ENCODE measurements around the gene CNNM3.

Gene CNNM3

GRCh38 chr2:96828436-96828835, 12.4 kb downstream of the CNNM3 start:
- H3K79me1 ChIP-seq (ENCODE audit: low read length) = peaks cover 3% of the 10 kb centered on the region
- H3K27ac ChIP-seq (ENCODE audit: low read depth, low read length) = no peak overlapping the region
- no peak overlapping the region for H2BK120ac ChIP-seq (ENCODE audit: insufficient read depth, low read length, poor library complexity)
- no peak overlapping the region for H2AFZ ChIP-seq (ENCODE audit: insufficient read depth, low read length, poor library complexity)
- WGBS (ENCODE audit: extremely low coverage, insufficient coverage, insufficient read length) = no CpG with 5 or more reads among the region's 14 CpGs
- H4K8ac ChIP-seq (ENCODE audit: low read depth, low read length) = no peak overlapping the region
- H3K4me1 ChIP-seq (ENCODE audit: control insufficient read depth in 1 of 2, insufficient read depth in 2 of 2, low read length in 2 of 2) = peaks cover 13% of the 10 kb centered on the region in 2 experiments
- no peak overlapping the region for H3K4me2 ChIP-seq (ENCODE audit: low read length)
- no peak overlapping the region for H4K91ac ChIP-seq (ENCODE audit: low read depth, low read length)
- H3K4ac ChIP-seq (ENCODE audit: low read depth, low read length) = no peak overlapping the region
- no peak overlapping the region for H3K4me3 ChIP-seq (ENCODE audit: low read depth, low read length)
- no peaks in the 10 kb centered on the region for H3K27me3 ChIP-seq (ENCODE audit: insufficient read depth, low read length)
- no peak overlapping the region for H2AK5ac ChIP-seq (ENCODE audit: low read length)
- no peak overlapping the region for H4K12ac ChIP-seq (ENCODE audit: low read depth, low read length)
- no peak overlapping the region for H3K23ac ChIP-seq (ENCODE audit: low read length)
- H3K9ac ChIP-seq (ENCODE audit: low read length) = no peak overlapping the region
- H2BK12ac ChIP-seq (ENCODE audit: low read length) = no peak overlapping the region
- H3K14ac ChIP-seq (ENCODE audit: low read length) = no peak overlapping the region
- DNase-seq = no peak
- H3K9me3 ChIP-seq (ENCODE audit: insufficient read depth, low read depth, low read length) = peaks cover 4% of the 10 kb centered on the region
- no peak overlapping the region for H2BK5ac ChIP-seq (ENCODE audit: low read depth, low read length, poor library complexity)
- no peak overlapping the region for H3K18ac ChIP-seq (ENCODE audit: low read length)
- no peaks in the 10 kb centered on the region for H3K79me2 ChIP-seq (ENCODE audit: control insufficient read depth, insufficient read depth, low read length, poor library complexity)
- peaks cover 45% of the 10 kb centered on the region in 2 experiments for H3K36me3 ChIP-seq (ENCODE audit: control insufficient read depth in 1 of 2, insufficient read depth in 2 of 2, low read length in 2 of 2)

GRCh38 chr2:96828874-96829273, 12.8 kb downstream of the CNNM3 start:
- no peak for DNase-seq
- H3K36me3 ChIP-seq (ENCODE audit: control insufficient read depth in 1 of 2, insufficient read depth in 2 of 2, low read length in 2 of 2) = peaks cover 42 to 43% of the 10 kb centered on the region in 2 experiments
- H4K12ac ChIP-seq (ENCODE audit: low read depth, low read length) = no peak overlapping the region
- no peak overlapping the region for H3K23ac ChIP-seq (ENCODE audit: low read length)
- no peak overlapping the region for H3K9ac ChIP-seq (ENCODE audit: low read length)
- no peak overlapping the region for H3K18ac ChIP-seq (ENCODE audit: low read length)
- no peak overlapping the region for H2AK5ac ChIP-seq (ENCODE audit: low read length)
- H2AFZ ChIP-seq (ENCODE audit: insufficient read depth, low read length, poor library complexity) = no peak overlapping the region
- no peaks in the 10 kb centered on the region for H3K27me3 ChIP-seq (ENCODE audit: insufficient read depth, low read length)
- no peaks in the 10 kb centered on the region for H3K79me2 ChIP-seq (ENCODE audit: control insufficient read depth, insufficient read depth, low read length, poor library complexity)
- no peak overlapping the region for H3K4me3 ChIP-seq (ENCODE audit: low read depth, low read length)
- no CpG with 5 or more reads among the region's 13 CpGs for WGBS (ENCODE audit: extremely low coverage, insufficient coverage, insufficient read length)
- H2BK120ac ChIP-seq (ENCODE audit: insufficient read depth, low read length, poor library complexity) = no peak overlapping the region
- no peak overlapping the region for H3K14ac ChIP-seq (ENCODE audit: low read length)
- H3K9me3 ChIP-seq (ENCODE audit: insufficient read depth, low read depth, low read length) = peaks cover 4% of the 10 kb centered on the region
- peaks cover 13% of the 10 kb centered on the region in 2 experiments for H3K4me1 ChIP-seq (ENCODE audit: control insufficient read depth in 1 of 2, insufficient read depth in 2 of 2, low read length in 2 of 2)
- H4K91ac ChIP-seq (ENCODE audit: low read depth, low read length) = no peak overlapping the region
- no peak overlapping the region for H2BK12ac ChIP-seq (ENCODE audit: low read length)
- H3K4me2 ChIP-seq (ENCODE audit: low read length) = no peak overlapping the region
- no peak overlapping the region for H4K8ac ChIP-seq (ENCODE audit: low read depth, low read length)
- no peak overlapping the region for H3K4ac ChIP-seq (ENCODE audit: low read depth, low read length)
- H2BK5ac ChIP-seq (ENCODE audit: low read depth, low read length, poor library complexity) = no peak overlapping the region
- no peak overlapping the region for H3K27ac ChIP-seq (ENCODE audit: low read depth, low read length)
- H3K79me1 ChIP-seq (ENCODE audit: low read length) = peaks cover 3% of the 10 kb centered on the region

GRCh38 chr2:96830044-96830562, 14.0 kb downstream of the CNNM3 start:
- no peak overlapping the region for H2BK120ac ChIP-seq (ENCODE audit: insufficient read depth, low read length, poor library complexity)
- no peak overlapping the region for H3K23ac ChIP-seq (ENCODE audit: low read length)
- H2AFZ ChIP-seq (ENCODE audit: insufficient read depth, low read length, poor library complexity) = no peak overlapping the region
- peaks cover 3% of the 10 kb centered on the region for H3K79me1 ChIP-seq (ENCODE audit: low read length)
- no peak overlapping the region for H4K8ac ChIP-seq (ENCODE audit: low read depth, low read length)
- no peak overlapping the region for H3K14ac ChIP-seq (ENCODE audit: low read length)
- H3K36me3 ChIP-seq (ENCODE audit: control insufficient read depth in 1 of 2, insufficient read depth in 2 of 2, low read length in 2 of 2) = peaks cover 39 to 40% of the 10 kb centered on the region in 2 experiments
- no peak overlapping the region for H4K91ac ChIP-seq (ENCODE audit: low read depth, low read length)
- H4K12ac ChIP-seq (ENCODE audit: low read depth, low read length) = no peak overlapping the region
- no peaks in the 10 kb centered on the region for H3K27me3 ChIP-seq (ENCODE audit: insufficient read depth, low read length)
- H3K9me3 ChIP-seq (ENCODE audit: insufficient read depth, low read depth, low read length) = no peaks in the 10 kb centered on the region
- no peak overlapping the region for H2BK12ac ChIP-seq (ENCODE audit: low read length)
- no peak overlapping the region for H3K9ac ChIP-seq (ENCODE audit: low read length)
- DNase-seq = no peak
- no CpG with 5 or more reads among the region's 5 CpGs for WGBS (ENCODE audit: extremely low coverage, insufficient coverage, insufficient read length)
- no peak overlapping the region for H3K4ac ChIP-seq (ENCODE audit: low read depth, low read length)
- no peak overlapping the region for H2BK5ac ChIP-seq (ENCODE audit: low read depth, low read length, poor library complexity)
- peaks cover 13% of the 10 kb centered on the region in 2 experiments for H3K4me1 ChIP-seq (ENCODE audit: control insufficient read depth in 1 of 2, insufficient read depth in 2 of 2, low read length in 2 of 2)
- no peak overlapping the region for H3K27ac ChIP-seq (ENCODE audit: low read depth, low read length)
- no peak overlapping the region for H3K18ac ChIP-seq (ENCODE audit: low read length)
- H2AK5ac ChIP-seq (ENCODE audit: low read length) = no peak overlapping the region
- H3K4me3 ChIP-seq (ENCODE audit: low read depth, low read length) = no peak overlapping the region
- no peak overlapping the region for H3K4me2 ChIP-seq (ENCODE audit: low read length)
- H3K79me2 ChIP-seq (ENCODE audit: control insufficient read depth, insufficient read depth, low read length, poor library complexity) = no peaks in the 10 kb centered on the region

GRCh38 chr2:96831679-96832078, 15.6 kb downstream of the CNNM3 start:
- H3K4me3 ChIP-seq (ENCODE audit: low read depth, low read length) = no peak overlapping the region
- no peak overlapping the region for H2BK120ac ChIP-seq (ENCODE audit: insufficient read depth, low read length, poor library complexity)
- H4K12ac ChIP-seq (ENCODE audit: low read depth, low read length) = no peak overlapping the region
- H4K91ac ChIP-seq (ENCODE audit: low read depth, low read length) = no peak overlapping the region
- H3K18ac ChIP-seq (ENCODE audit: low read length) = no peak overlapping the region
- peaks cover 3% of the 10 kb centered on the region for H3K79me1 ChIP-seq (ENCODE audit: low read length)
- WGBS (ENCODE audit: extremely low coverage, insufficient coverage, insufficient read length) = no CpG with 5 or more reads among the region's 10 CpGs
- no peak overlapping the region for H2AFZ ChIP-seq (ENCODE audit: insufficient read depth, low read length, poor library complexity)
- no peak overlapping the region for H3K14ac ChIP-seq (ENCODE audit: low read length)
- H4K8ac ChIP-seq (ENCODE audit: low read depth, low read length) = no peak overlapping the region
- H2BK12ac ChIP-seq (ENCODE audit: low read length) = no peak overlapping the region
- no peak overlapping the region for H3K23ac ChIP-seq (ENCODE audit: low read length)
- no peak for DNase-seq
- no peak overlapping the region for H2AK5ac ChIP-seq (ENCODE audit: low read length)
- no peak overlapping the region for H2BK5ac ChIP-seq (ENCODE audit: low read depth, low read length, poor library complexity)
- no peak overlapping the region for H3K4ac ChIP-seq (ENCODE audit: low read depth, low read length)
- H3K4me1 ChIP-seq (ENCODE audit: control insufficient read depth in 1 of 2, insufficient read depth in 2 of 2, low read length in 2 of 2) = peaks cover 13% of the 10 kb centered on the region in 2 experiments
- H3K9me3 ChIP-seq (ENCODE audit: insufficient read depth, low read depth, low read length) = no peaks in the 10 kb centered on the region
- no peak overlapping the region for H3K27ac ChIP-seq (ENCODE audit: low read depth, low read length)
- no peak overlapping the region for H3K9ac ChIP-seq (ENCODE audit: low read length)
- no peaks in the 10 kb centered on the region for H3K27me3 ChIP-seq (ENCODE audit: insufficient read depth, low read length)
- peaks cover 30% of the 10 kb centered on the region in 2 experiments for H3K36me3 ChIP-seq (ENCODE audit: control insufficient read depth in 1 of 2, insufficient read depth in 2 of 2, low read length in 2 of 2)
- H3K79me2 ChIP-seq (ENCODE audit: control insufficient read depth, insufficient read depth, low read length, poor library complexity) = no peaks in the 10 kb centered on the region
- no peak overlapping the region for H3K4me2 ChIP-seq (ENCODE audit: low read length)

All from trophoblast cell (in vitro differentiated cells and primary cell).